ENCODE measurements around the gene CFDP1.

CFDP1 gene

DNA sequence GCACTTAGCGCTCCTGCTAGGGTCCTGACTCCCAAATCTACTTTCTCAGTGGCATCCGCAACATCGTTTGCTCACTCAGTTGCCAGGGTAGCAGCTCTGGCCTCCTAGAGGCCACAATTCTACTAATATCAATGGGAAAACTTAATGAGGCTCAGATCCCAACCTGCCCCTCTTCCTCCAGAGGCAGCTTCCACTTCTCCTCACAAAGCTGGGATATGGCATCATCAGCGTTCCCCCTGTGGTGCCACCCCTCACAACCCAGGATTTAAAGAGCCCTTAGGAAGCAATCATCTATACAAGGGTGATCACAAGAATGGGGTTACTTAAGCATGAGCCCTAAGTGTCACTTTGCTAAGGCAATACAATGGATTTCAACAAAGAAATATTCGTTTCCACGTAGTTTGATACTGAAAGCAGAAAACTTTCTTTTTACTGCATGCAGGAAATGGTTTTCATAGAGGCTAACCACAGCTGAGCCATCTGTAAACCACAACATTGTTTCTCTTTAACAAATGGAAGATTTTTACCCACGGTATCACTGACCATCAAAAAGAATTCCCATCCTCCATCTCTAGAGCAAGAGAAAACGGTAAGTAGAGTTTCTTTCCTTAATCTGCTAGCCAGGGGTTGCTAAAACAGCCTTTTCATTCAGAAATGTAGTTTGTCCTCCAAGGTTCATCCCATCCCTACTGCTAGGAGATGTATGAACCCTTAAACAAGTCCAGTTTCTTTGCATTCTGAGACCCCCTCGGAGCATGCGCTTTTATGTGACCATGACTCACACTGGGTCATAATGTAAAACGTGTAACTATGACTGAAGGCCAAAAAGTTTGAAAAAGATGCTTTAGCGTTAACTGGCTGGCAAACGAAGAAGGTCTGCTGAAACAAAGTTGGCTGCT lies 113.5 kb downstream of the CFDP1 start:
- no peak for DNase-seq (ENCODE audit: low read depth)

DNA sequence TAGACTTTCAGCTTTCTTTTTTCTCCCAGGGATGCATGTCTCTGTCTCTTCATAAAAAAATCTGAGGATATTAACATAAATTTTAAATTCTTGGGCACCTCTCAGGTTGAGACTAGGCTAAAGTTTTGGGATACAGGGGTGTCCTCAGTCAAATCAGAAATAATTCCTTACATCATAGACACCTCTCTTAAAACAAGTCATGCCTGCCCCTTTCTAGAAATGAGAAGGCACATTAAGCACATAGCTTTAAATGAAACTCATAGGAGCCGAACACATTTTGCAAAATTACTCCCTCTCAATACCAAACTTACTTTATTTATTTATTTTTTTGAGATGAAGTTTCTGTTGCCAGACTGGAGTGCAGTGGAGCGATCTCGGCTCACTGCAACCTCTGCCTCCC lies 114.6 kb downstream of the CFDP1 start:
- DNase-seq (ENCODE audit: low read depth): no peak

- no peak for DNase-seq (ENCODE audit: low read depth)
Measured at GRCh38 chr16:75317532-75317931, 115.8 kb downstream of the CFDP1 start.

DNA sequence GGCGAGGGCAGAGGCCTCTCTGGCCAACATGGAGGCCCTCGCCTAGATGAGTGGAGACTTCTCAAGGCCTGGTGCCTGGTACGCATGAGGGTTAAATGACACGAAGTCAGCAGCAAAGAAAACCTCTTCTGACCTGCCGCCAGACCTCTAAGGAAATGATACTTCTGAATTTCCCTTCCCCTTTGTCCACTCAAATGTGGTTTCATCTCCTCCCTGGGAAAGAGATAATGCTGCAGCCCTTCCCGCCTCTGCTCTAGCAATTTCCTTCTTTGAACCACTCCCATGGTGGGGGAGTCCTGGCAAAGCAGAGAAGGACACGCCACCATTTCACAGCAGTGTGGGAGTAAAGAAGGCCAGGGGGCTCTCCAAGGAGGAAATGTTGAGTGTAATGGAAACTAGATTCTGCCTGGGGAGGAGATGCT lies 116.2 kb downstream of the CFDP1 start:
- DNase-seq (ENCODE audit: low read depth): no peak

- DNase-seq (ENCODE audit: low read depth): no peak
Measured at GRCh38 chr16:75315539-75316306, 117.6 kb downstream of the CFDP1 start.

DNA sequence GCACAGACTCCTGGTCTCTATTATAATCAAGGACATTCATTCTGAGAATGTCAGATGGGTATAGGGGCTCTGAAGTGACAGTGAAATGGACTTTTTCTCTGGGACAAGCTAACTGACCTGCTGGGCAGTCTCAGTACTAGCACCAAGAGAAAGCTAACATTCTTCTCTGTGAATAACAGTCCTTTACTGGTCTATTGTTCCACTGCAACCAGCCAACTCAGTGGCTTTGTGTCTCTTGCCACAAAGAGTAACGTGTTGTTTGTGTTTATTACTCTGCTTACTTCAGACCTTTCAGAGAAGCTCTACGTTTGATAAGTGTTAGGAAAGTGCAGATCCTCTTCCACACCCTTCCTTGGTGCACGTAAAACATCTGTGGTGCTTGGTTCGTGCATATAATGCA lies 120.4 kb downstream of the CFDP1 start:
- DNase-seq (ENCODE audit: low read depth): no peak

DNA sequence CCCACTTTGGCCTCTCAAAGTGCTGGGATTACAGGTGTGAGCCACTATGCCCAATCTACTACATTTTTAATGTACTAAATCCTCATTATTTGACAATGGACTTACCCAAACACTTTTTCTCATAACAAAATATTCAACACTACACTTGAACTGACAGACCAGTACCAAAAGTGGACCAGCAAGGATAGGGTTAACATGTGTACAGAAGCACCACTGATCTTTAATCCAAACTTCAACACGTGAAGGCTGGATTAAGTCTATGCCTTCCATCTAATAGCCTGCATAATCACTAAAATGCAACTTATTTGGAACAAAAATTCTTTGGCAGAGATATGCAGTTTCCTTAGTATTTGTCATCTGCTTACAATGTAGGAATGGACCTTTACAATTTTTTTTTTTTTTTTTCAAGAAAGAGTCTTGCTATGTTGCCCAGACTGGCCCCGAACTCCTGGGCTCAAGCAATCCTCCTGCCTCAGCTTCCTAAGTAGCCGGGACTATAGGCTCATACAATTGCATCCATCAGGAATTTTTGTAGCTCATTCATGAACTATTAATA lies 121.8 kb downstream of the CFDP1 start:
- DNase-seq (ENCODE audit: low read depth): no peak

- DNase-seq (ENCODE audit: low read depth): no peak
Measured at GRCh38 chr16:75310541-75310940, 122.8 kb downstream of the CFDP1 start.

DNA sequence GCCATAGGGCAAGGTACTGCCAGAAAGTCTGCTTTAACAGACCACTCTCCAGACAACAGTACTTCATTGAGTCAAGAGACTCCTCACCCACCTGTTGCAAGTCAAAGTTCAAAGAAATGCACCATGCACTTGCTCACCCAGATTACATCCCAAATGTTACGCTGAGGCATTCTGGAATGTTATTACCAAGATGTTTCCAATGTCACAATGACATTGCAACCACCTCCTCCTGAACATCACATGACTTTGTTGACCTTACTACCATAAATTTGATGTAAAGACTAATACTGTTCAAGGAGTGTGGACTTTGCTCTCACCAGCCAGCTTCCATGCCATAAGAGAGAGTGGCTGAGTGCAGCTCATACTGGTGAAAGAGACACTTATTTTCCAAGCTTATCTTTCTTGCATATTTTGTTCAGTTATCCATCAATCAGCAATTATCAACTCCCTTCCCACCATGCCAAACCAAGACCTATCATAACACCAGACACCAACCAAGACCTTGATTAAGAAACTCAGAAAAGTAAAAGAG lies 123.3 kb downstream of the CFDP1 start:
- no peak for DNase-seq (ENCODE audit: low read depth)

DNA sequence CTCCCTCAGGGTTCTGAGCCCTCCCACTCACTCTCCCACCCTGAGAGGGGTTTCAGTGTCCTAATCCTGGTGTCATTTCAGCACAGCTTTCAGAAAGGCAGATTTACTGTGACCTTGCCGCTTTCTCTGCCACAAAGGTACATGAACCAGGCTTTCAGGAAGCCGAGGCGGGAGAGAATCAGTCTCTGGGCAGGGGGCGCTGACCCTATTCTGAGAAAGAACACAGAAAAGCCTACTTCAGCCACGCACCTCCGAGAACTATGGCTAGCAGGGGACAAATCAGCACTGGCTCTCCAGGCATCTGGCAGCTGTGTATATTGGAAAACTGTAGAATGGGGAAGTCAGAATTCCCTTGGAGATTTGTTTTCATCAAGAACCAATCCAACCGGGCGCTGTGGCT lies 124.1 kb downstream of the CFDP1 start:
- DNase-seq (ENCODE audit: low read depth): no peak

DNA sequence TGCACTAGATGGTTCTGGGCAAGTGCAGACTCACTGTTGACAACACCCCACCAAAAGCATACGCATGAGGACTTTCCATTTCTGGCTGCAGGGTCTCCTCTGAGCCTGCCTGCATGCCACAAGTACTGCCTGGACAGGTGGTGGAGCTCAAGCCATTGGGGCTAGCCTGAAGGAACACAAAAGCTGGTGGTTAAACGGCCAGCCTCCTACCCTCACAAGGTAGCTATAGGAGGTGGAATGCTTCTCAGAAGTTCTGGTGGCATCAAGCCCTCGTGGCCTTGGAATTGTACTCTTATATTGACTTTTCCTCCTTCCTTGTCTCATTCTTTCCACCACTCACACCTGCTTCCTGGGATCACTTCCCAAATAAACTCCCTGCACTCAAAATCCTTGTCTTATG lies 125.3 kb downstream of the CFDP1 start:
- DNase-seq (ENCODE audit: low read depth): no peak

DNA sequence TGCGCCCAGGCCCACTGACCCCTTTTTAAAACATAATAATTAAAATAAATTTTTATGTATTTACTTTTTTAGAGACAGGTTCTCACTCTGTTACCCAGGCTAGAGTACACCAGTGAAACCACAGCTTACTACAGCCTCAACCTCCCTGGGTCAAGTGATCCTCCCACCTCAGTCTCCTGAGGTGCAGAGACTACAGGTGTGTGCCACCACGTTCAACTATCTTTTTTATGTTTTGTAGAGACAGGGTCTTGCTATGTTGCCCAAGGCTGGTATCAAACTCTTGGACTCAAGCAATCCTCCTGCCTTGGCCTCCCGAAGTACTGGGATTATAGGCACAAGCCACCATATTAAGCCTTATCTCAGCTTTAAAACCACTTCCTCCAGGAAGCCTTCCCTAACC lies 125.8 kb downstream of the CFDP1 start:
- DNase-seq (ENCODE audit: low read depth): no peak

DNA sequence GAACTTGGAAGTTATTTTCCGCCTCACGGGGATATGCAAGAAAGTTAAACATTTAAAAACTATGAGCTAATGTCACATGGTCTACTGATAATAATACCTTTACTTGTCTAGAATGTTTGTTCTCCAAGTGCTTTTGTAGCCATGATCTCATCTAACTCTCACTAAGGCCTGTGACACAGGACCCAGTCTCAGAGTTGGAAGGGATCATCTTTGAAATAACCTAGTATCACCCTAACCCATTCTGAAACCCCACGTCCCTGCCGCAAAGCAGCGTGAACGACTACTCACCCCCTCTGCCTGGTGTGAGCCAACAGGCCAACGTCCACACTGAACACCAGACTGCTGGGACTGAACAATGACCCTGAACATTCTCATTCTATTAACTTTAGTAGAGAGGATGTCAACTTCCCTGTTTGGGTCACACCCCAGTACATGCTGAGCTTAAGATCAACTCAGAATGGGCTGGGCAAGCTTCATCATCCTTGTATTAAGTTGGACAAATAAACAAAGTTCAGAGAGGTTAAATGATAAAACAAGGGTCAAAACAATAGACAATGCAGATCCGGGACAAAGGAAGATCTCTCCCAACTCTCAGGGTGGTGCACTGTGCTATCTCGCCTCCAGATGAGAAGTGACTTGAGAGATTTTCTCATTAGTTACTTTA lies 127.1 kb downstream of the CFDP1 start:
- no peak for DNase-seq (ENCODE audit: low read depth)

- peak; percentile 19 for DNase-seq (ENCODE audit: low read depth)
Measured at GRCh38 chr16:75305364-75306098, 127.8 kb downstream of the CFDP1 start.

DNA sequence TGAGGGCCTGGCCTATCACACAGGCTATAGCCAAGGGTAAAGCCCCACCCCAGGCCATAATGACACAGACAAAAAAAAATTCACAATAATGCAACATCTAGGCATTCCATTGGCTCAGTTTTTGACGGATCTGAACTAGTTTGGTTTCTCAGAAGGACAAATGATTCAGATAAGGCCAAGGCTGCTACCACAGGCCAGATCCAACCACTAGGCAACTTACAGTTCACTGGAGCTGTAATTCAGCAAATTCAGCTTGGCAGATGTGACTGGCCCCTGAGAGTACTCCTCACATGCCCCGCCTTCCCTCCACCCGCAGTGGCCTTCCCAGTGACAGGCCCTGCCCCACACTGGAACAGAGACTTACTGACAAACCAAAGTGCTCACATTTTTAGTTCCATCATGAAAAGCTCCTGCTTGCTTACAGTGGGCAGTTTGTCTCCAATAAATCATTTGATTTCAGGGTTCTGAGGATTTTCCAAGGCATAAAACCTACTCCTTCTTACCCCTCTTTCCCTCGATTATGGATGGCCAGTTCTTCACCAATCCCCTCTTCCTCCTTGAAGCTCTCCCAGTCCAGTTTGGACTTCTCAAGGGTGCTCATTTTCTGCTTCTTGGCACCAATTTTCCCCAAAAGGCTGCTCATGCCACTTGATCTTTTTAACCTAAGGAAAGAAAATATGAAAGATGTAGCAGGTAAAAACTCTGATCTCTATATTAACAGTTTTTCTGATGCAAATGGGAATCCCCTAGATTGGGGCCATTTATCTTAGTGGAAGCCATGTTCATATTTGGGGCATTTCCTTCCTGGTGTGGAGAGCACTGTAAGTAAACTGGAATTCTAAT lies 128.6 kb downstream of the CFDP1 start:
- DNase-seq (ENCODE audit: low read depth): no peak

GRCh38 chr16:75301804-75302203 lies 131.5 kb downstream of the CFDP1 start:
- no peak for DNase-seq (ENCODE audit: low read depth)

GRCh38 chr16:75298267-75298666 lies 135.0 kb downstream of the CFDP1 start:
- DNase-seq (ENCODE audit: low read depth): no peak

- no peak for DNase-seq (ENCODE audit: low read depth)
Measured at GRCh38 chr16:75296606-75297005, 136.7 kb downstream of the CFDP1 start.

- DNase-seq (ENCODE audit: low read depth): no peak
Measured at GRCh38 chr16:75294773-75295459, 138.4 kb downstream of the CFDP1 start.

DNA sequence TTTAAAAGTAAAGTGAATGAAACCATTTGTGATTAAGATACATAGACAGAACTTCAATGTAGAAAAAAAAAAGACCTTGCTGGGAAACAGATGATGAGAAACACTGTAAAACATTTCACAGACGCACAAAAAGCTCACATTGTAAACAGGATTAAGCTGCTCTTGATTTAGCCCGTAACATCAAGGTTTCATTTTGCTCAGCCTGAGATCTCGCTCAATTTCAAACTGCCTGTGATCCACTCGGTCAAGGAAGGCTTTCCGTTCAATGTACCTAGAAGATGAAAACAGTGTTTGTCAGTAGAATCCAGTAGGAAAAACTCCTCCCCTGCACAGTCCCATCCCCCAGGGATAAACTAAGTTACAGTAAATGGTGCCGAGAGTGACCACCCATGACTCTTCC lies 139.5 kb downstream of the CFDP1 start:
- no peak for DNase-seq (ENCODE audit: low read depth)
